Activated naive CD4-positive, alpha-beta T cell treated with anti-CD3 and anti-CD28 coated beads, Interleukin-2, amount 10 ng/mL, durations not matched to agents 7 days and 5 days (primary cell): ENCODE data around the gene LINS1.
"Not testable (repeated sequence)": the region's sequence is repeated elsewhere in the genome, so short reads cannot be mapped to it uniquely, and the experiment has no call there.

Source experiments
- CTCF ChIA-PET: fragments of 350-600 bp; sonication (Branson Sonifier 250); formaldehyde crosslinking; loops from one replicate; lab custom pipeline; 2021; ENCODE audit warnings: antibody characterized with exemption; lab: Charles Lee
- DNase-seq: peaks from one replicate; pipeline ENCODE4 v3.0.0-alpha.2; 2020
- H3K27ac Mint-ChIP-seq: one replicate; pipeline ENCODE4 v1.8.0; 2021; ENCODE audit warnings: mild to moderate bottlenecking, moderate library complexity, mixed read lengths
- H3K27me3 Mint-ChIP-seq: one replicate; pipeline ENCODE4 v1.8.0; 2021; ENCODE audit warnings: mild to moderate bottlenecking, mixed read lengths
- H3K36me3 Mint-ChIP-seq: one replicate; pipeline ENCODE4 v1.8.0; 2021; ENCODE audit warnings: mixed read lengths
- H3K4me1 Mint-ChIP-seq: one replicate; pipeline ENCODE4 v1.8.0; 2021; ENCODE audit warnings: mixed read lengths
- H3K4me3 Mint-ChIP-seq: one replicate; pipeline ENCODE4 v1.8.0; 2021; ENCODE audit warnings: mild to moderate bottlenecking, moderate library complexity, mixed read lengths
- H3K9me3 Mint-ChIP-seq: one replicate; pipeline ENCODE4 v1.8.0; 2021; ENCODE audit warnings: mixed read lengths

LINS1 gene

DNA sequence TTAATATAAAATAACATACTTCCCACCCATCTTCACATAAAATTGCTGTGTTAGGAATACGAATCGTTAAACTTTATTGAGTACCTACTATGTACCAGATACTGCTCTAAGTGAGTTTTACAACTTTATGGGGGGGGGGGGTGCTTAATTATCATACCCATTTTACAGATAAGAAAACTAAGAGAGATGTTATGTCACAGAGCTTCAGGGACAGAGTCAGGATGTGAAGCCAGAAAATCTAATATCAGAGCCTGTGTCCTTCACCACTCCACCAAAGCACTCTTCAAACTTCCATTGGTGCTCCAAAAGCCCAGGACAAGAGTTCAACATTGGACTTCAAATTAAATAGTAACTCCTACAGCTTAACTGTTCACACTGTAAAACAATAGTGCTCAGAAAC lies 8.6 kb downstream of the LINS1 start:
- Mint-ChIP-seq H3K4me3 (no peak overlapping the region), H3K36me3 (peaks cover 71% of the 10 kb centered on the region), H3K4me1 (peaks cover 69% of the 10 kb centered on the region), H3K9me3 (peaks cover 31% of the 10 kb centered on the region), H3K27me3 (no peaks in the 10 kb centered on the region), H3K27ac (no peak overlapping the region)
- no peak for DNase-seq
- CTCF ChIA-PET, result interaction anchor here (1.0 to 1.1 kb wide), 2 partner anchors 9 kb away, joined by 3 read pairs; partner anchors contain the start of gene ASB7

DNA sequence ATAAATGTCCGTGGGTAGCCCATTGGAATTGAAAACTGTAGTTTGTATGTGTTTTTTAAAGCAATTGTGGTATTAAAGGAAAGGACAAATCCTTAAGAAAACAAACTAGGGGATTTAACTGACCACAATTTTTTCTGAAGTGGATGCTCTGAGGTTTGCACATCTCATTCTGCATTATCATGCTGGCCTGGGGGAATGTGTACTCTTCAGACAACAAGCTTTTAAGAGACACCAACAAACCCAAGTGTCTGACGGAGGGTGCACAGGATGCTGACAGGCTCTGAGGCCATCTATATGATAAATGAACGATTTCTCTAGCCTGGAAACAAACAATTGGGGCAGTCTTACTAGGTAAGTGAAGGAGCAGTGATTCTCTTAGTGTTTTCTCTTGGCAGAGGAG lies 9.1 kb downstream of the LINS1 start:
- peak overlapping the region; percentile 33 for H3K27ac Mint-ChIP-seq
- H3K4me1 Mint-ChIP-seq, result peaks cover 65% of the 10 kb centered on the region
- DNase-seq, result peak; percentile 24
- H3K9me3 Mint-ChIP-seq, result peaks cover 34% of the 10 kb centered on the region
- H3K27me3 Mint-ChIP-seq, result no peaks in the 10 kb centered on the region
- no peak overlapping the region for H3K4me3 Mint-ChIP-seq
- CTCF ChIA-PET, result interaction anchor here (1.0 to 1.1 kb wide), 2 partner anchors 8 to 10 kb away, joined by 3 read pairs; partner anchors contain the start of gene ASB7
- peaks cover 68% of the 10 kb centered on the region for H3K36me3 Mint-ChIP-seq

DNA sequence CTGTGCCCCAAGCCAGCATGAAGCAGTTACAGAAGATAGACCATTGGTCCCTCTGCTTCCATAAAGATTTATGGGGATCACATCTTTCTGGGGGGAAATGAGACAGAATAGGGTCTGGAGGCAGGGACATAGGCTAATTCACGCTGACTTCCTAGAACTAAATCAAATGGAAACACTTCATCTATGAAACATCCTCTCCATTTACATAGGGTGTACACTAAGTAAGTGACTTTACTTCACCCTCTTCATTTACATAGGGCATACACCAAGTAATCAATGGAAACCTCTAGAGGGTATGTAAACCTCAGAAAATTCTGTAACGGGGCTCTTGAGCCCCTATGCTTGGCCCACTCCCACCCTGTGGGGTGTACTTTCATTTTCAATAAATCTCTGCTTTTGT lies 10.1 kb downstream of the LINS1 start:
- Mint-ChIP-seq H3K27me3 (no peaks in the 10 kb centered on the region), H3K9me3 (peaks cover 41% of the 10 kb centered on the region), H3K27ac (no peak overlapping the region), H3K36me3 (peaks cover 71% of the 10 kb centered on the region), H3K4me3 (no peak overlapping the region), H3K4me1 (peaks cover 57% of the 10 kb centered on the region)
- DNase-seq, result no peak
- CTCF ChIA-PET, result no interaction called here

DNA sequence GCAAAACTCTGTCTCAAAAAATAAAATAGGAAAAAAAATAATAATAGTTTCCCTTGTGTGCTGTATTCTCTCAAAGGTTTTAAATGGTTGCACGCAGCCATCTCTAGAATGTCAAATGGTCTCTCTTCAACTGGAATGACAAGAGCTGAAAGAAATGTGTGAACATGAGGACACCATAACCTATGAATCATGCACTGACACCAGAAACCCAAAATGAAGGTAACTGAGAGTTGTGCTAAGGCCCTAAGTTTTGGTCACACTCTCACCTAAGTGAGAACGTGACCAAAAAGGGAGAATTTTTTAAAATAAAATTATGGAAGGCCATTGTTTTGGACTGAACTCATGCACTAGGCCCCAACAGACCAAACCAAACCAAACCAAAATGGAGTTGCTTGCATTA lies 10.8 kb downstream of the LINS1 start:
- peaks cover 51% of the 10 kb centered on the region for H3K4me1 Mint-ChIP-seq
- H3K36me3 Mint-ChIP-seq, result peaks cover 76% of the 10 kb centered on the region
- DNase-seq, H3K27me3 Mint-ChIP-seq, H3K4me3 Mint-ChIP-seq, CTCF ChIA-PET, H3K27ac Mint-ChIP-seq: not testable (repeated sequence)
- H3K9me3 Mint-ChIP-seq, result peaks cover 45% of the 10 kb centered on the region

DNA sequence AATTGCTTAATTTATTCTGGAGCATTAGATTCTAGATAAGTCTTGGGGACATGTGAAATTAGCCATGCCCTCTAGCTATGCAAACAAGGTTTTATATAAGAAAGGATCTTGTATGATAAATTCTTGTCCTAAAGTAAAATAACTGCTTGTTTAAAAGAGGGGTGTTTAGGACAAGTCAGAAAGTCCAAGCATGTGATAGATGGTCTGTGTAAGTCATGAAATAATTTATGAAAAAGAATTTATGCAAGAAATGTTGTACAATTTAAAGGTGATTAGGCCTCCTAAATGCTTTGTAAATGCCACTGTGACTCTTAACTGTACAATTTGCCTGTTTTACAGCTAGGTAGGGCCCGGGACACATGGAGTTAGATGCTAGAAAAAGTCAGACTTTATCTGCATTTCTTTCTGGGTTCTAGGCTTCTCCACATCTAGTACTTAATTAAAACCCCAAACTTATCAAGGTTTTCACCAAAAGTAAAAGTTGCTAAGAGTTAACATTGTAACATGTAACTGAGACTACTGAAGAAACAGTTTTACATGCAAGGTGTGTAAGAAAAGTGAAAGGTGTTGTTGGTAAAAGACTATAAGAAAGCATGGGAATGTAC lies 13.2 kb downstream of the LINS1 start:
- CTCF ChIA-PET, result interaction anchor here (0.6 kb wide), 1 partner anchor 16 kb away, joined by 3 read pairs; no protein-coding TSS in a partner anchor
- Mint-ChIP-seq H3K27me3 (no peaks in the 10 kb centered on the region), H3K36me3 (peaks cover 79% of the 10 kb centered on the region), H3K4me3 (no peak overlapping the region), H3K27ac (no peak overlapping the region), H3K4me1 (peaks cover 36% of the 10 kb centered on the region), H3K9me3 (peaks cover 58% of the 10 kb centered on the region)
- no peak for DNase-seq

DNA sequence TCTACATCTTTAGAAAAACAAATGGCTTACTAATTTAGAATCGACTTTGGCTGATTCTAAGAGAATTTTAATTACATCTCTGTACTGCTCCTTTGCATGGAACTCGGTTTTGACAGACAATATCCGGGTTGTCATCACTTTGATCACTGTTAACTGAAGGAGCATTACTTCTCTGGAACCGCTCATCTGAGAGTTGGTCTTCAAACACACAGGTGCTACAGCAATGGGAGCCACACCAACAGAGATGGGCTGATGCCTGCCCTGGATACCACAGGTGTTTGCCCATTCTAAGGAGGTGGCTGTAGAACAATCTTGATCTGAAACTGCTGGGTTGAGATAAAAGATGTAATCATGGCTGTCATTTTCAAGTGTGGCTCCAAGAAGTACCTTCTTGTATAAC lies 21.6 kb downstream of the LINS1 start:
- H3K4me1 Mint-ChIP-seq, result peaks cover 52% of the 10 kb centered on the region
- H3K36me3 Mint-ChIP-seq, result peaks cover 74% of the 10 kb centered on the region
- H3K9me3 Mint-ChIP-seq, result peaks cover 23% of the 10 kb centered on the region
- peak overlapping the region; percentile 49 for H3K4me3 Mint-ChIP-seq
- H3K27ac Mint-ChIP-seq, result peak overlapping the region; percentile 92
- peak; percentile 39 for DNase-seq
- no peaks in the 10 kb centered on the region for H3K27me3 Mint-ChIP-seq
- CTCF ChIA-PET, result interaction anchor here (1.1 kb wide), 2 partner anchors 8 to 230 kb away, joined by 3 read pairs; no protein-coding TSS in a partner anchor

DNA sequence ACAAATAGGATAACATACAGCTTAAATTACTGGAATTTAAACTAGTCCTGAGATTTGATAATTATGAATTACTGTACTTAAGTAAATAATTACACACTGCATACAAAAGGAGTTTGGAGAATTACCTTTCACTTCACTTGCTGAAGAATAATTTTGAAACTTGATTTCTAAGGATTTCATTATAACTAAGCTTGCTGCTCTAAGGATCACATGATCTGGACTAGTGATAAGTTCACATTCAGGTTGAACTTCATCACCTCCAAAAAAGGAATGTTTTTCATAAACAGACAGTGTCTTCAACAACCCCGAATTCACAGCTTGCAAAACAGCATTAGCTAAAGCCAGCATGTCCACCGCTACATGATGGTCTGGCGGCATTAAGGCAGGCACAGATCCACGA lies 28.5 kb downstream of the LINS1 start:
- CTCF ChIA-PET, result interaction anchor here (0.7 to 2.8 kb wide), 7 partner anchors 22 to 231 kb away, joined by 3 to 42 read pairs (median 6); partner anchors contain the start of gene ADAMTS17
- Mint-ChIP-seq H3K9me3 (peaks cover 5% of the 10 kb centered on the region), H3K4me1 (peaks cover 78% of the 10 kb centered on the region), H3K27me3 (no peaks in the 10 kb centered on the region), H3K4me3 (no peak overlapping the region), H3K27ac (peak overlapping the region; percentile 73), H3K36me3 (peaks cover 83% of the 10 kb centered on the region)
- no peak for DNase-seq

DNA sequence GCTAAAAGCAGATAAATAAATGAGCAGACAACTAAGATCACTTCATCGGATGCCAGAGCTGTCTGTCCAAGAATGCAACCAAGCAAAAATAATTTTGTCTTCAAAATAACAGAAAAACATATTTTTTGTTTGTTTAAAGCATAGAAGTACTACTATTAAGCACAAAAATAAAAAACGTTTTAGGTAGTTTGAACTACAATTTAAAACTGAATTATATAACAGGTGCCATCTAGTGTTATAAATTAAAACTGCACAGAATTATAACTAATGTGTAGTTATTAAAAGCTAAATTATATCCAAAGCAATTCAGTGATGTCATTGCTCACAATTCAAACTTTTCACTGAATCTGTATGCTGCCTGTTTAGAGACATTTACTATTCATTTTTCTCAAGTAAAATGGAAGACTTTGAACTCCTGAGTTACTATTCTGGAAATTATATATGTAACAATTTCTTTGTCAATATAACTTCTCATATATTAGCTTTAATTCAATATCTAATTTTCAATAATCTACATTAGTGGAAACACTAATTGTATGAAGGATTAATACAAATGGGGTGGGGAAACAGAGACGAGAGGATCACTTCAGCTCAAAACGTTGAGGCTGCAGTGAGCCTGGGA lies 29.5 kb downstream of the LINS1 start:
- Mint-ChIP-seq H3K27ac (peak overlapping the region; percentile 93), H3K27me3 (no peaks in the 10 kb centered on the region), H3K36me3 (peaks cover 81% of the 10 kb centered on the region), H3K4me1 (peaks cover 76% of the 10 kb centered on the region), H3K4me3 (peak overlapping the region; percentile 68), H3K9me3 (peaks cover 3% of the 10 kb centered on the region)
- CTCF ChIA-PET, result interaction anchor here (0.7 to 2.8 kb wide), 15 partner anchors 9 to 242 kb away, joined by 3 to 42 read pairs (median 4); partner anchors contain the start of gene ADAMTS17
- no peak for DNase-seq

DNA sequence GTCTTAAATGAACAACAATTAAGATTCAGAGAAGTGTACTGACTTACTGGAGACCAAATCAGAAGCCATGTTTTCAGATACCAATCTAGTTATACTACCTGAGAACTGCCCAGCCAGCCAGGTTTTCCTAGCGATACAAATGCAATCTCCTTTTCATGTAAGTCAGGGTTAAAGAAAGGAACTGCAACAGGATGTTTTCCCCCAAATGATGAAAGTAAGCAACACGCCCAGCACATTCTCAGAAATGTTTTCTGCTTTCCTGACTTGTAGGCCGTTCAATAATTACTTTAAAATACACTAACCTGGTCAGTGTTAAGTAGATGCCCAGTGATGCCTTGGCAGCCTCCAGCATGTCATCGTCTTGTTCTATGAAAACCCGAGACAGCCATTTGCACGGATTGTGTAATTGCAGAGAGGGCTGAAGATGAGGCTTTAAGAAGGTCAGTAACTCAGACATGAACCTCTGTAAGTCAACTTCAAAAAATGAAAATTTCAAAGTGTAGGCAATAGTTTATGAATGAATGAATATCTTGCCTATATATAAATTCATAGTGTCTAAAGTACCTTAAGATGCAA lies 30.3 kb downstream of the LINS1 start:
- Mint-ChIP-seq H3K36me3 (peaks cover 81% of the 10 kb centered on the region), H3K4me1 (peaks cover 71% of the 10 kb centered on the region), H3K4me3 (peak overlapping the region; percentile 68), H3K27me3 (no peaks in the 10 kb centered on the region), H3K27ac (peak overlapping the region; percentile 93), H3K9me3 (peaks cover 1% of the 10 kb centered on the region)
- CTCF ChIA-PET, result interaction anchor here (0.8 to 3.1 kb wide), 14 partner anchors 14 to 241 kb away, joined by 3 to 42 read pairs (median 6); partner anchors contain the start of genes ADAMTS17, ASB7 and LINS1
- peak; percentile 49 for DNase-seq

DNA sequence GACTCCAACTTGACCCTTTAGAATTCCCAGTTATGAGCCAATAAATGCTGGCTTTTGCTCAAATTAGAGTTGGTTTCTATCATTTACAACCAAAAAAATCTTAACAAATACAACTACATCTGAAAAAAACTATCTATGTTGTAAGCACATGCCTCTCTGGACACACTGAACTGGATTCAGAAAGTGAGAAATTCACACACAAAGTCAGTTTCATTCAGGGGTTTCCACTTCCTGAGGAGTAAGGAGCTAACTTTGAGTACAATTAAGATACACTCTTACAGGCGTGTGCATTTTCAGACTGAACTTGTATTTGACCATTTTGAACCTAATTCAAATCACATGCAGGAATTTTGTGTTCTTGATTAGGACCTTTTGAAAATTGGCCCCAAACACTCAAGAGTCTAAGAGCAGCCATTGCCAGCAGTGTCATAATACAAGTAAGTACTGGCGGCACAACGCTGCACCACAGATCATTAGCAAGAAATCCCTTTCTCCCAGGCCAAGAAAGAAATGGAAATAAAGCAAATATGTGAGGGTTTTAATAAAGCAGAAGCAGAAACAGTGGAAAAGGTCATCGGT lies 31.2 kb downstream of the LINS1 start:
- Mint-ChIP-seq H3K27ac (peak overlapping the region; percentile 93), H3K27me3 (no peaks in the 10 kb centered on the region), H3K4me3 (peak overlapping the region; percentile 68), H3K4me1 (peaks cover 62% of the 10 kb centered on the region), H3K36me3 (peaks cover 80% of the 10 kb centered on the region), H3K9me3 (peaks cover 1% of the 10 kb centered on the region)
- DNase-seq, result no peak
- CTCF ChIA-PET, result interaction anchor here (0.8 to 3.1 kb wide), 5 partner anchors 26 to 437 kb away, joined by 3 to 35 read pairs (median 3); partner anchors contain the start of genes ASB7 and LINS1

DNA sequence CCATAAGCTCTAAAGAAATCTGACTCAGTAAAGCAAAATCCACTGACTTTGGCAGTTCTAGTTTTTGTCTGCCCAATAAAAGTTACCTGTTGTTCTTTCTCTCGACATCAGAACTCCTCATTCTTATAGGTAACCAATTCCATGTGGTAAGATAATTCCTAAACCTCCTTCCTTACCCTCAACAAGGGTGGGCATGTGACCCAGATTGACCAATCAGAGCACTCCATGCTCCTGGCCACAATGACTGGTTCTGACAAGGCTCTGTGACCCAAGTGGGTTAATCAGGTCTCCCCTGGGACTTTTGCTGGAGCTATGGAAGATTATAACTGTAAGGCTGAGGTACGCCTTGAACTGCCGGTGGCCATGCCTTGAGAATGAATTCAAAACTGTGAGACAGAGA lies 31.7 kb downstream of the LINS1 start:
- H3K9me3 Mint-ChIP-seq, result peaks cover 1% of the 10 kb centered on the region
- peaks cover 57% of the 10 kb centered on the region for H3K4me1 Mint-ChIP-seq
- DNase-seq, result no peak
- no peaks in the 10 kb centered on the region for H3K27me3 Mint-ChIP-seq
- H3K36me3 Mint-ChIP-seq, result peaks cover 78% of the 10 kb centered on the region
- peak overlapping the region; percentile 93 for H3K27ac Mint-ChIP-seq
- CTCF ChIA-PET, result interaction anchor here (0.9 to 3.1 kb wide), 2 partner anchors 220 to 438 kb away, joined by 3 to 35 read pairs; no protein-coding TSS in a partner anchor
- H3K4me3 Mint-ChIP-seq, result peak overlapping the region; percentile 68

DNA sequence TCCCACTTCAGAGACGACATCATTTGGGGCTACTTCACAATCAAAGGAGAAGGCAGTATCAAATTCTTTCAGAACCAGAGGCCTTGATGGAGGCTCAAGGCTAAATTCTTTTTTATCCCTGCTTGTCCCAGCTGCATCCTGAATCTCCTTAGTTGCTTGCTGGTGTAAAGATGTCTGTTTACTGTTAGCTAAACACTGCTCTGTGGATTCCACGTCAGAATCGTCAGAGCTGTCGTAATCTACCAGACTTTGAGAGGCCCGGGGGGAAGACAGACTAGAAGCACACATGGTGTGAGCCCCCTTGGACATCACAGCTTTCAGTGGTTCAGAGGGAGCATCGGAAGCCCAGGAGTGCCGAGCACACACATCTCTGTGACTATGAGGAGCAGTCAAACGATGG lies 32.6 kb downstream of the LINS1 start:
- peaks cover 76% of the 10 kb centered on the region for H3K36me3 Mint-ChIP-seq
- peak overlapping the region; percentile 39 for H3K27ac Mint-ChIP-seq
- H3K4me3 Mint-ChIP-seq, result no peak overlapping the region
- no peak for DNase-seq
- CTCF ChIA-PET, result interaction anchor here (1.0 to 3.1 kb wide), 2 partner anchors 19 to 219 kb away, joined by 3 to 35 read pairs; no protein-coding TSS in a partner anchor
- H3K27me3 Mint-ChIP-seq, result no peaks in the 10 kb centered on the region
- peaks cover 52% of the 10 kb centered on the region for H3K4me1 Mint-ChIP-seq
- H3K9me3 Mint-ChIP-seq, result peaks cover 1% of the 10 kb centered on the region

DNA sequence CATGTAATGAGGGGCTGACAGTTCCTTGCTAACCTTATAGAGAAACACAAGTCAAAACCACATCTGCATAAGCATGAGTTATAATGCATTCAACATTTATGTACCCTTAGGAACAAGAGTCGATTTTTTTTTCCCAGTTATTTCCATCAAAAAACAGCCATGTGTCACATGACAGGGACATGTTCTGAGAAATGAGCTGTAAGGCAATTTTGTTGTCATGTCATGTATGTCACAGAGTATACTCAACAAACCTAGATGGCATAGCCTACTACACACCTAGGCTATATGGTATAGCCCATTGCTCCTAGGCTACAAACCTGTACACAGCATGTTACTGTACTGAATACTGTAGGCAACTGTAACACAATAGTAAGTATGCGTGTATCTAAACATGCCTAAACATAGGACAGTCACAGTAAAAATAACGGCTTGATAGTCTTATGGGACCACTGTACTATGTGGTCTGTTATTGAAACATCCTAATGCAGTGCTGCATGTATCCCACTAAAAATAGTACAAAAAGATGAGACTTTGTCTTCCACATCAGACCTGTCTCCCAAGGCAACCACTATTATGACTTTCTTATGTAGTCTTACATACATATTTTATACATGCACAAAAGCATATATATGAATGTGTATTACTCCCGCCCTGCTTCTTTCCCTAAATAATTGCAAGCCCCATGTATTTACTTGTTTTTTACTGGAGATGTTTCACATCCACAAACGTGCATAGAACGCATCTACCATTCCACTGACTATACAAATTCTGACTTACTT lies 34.9 kb downstream of the LINS1 start:
- Mint-ChIP-seq H3K27ac (no peak overlapping the region), H3K4me3 (no peak overlapping the region), H3K27me3 (no peaks in the 10 kb centered on the region), H3K9me3 (peaks cover 1% of the 10 kb centered on the region), H3K4me1 (peaks cover 33% of the 10 kb centered on the region), H3K36me3 (peaks cover 80% of the 10 kb centered on the region)
- CTCF ChIA-PET, result no interaction called here
- DNase-seq, result no peak
